Stimulated activated CD4-positive, alpha-beta T cell treated with anti-CD3 and anti-CD28 coated beads, Interleukin-4, amount 100 ng/mL, for 4 hours (primary cell): ENCODE data around the gene PLCB4.
"Not testable (repeated sequence)": the region's sequence is repeated elsewhere in the genome, so short reads cannot be mapped to it uniquely, and the experiment has no call there.

ENCODE experiments used
- DNase-seq, 2 experiments: peaks; one replicate each; pipeline ENCODE4 v3.0.0-alpha.2; 2020

The PLCB4 gene

DNA sequence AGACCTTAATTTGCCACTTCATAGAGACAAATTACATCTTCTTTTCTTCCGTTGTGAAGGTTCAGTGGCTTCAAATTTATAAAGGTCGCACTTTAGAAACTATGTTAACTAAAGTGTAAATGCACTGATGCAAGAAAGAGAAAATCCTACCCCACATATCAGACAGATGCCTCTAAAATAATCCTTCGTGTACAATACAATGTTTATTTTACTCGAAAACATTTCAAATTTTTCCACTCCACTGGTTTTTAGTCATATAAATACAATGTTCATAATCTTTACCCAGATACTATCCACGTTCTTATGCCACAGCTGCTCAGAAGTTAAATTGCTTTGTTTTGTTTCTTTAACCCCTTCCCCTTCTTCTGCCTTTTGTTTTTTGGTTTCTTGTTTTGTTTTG, 305.2 kb downstream of the PLCB4 start:
- DNase-seq: no peak

DNA sequence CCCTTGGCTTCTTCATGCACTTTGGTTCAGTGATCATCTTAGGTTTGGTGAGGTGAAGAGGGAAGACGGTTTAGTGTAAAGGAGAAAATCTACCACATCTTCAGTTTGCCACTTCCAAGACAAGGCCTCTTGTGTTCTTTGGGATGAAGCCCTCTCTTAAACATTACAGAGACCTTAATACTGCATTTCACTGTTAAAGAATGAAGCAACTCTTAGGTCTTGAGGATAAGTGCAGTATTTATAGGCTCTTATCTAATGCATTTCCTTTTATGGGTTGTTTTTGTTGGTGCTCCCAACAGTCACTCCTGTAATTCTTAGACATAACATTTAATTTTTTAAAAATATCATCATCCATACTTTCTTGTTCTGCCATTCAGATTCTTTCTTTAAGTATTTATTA, 305.6 kb downstream of the PLCB4 start:
- DNase-seq: no peak

DNA sequence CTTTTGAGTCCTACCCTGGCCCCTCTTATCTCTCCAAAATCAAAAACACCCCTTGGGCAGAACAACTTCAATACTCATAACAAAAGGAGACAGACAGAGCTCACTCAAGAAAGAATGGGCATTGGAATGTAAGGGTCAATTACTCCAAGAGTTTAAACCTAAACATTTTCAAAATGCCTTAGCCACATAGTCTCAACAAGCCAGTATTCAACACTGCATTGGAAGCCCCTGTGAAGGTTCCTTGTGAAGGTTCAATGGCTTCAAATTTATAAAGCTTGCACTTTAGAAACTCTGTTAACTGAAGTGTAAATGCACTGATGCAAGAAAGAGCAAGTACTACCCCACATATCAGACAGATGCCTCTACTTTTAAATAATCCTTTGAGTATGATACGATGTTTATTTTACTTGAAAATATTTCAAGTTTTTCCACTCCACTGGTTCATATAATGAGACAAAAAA, 306.4 kb downstream of the PLCB4 start:
- no peak for DNase-seq

DNA sequence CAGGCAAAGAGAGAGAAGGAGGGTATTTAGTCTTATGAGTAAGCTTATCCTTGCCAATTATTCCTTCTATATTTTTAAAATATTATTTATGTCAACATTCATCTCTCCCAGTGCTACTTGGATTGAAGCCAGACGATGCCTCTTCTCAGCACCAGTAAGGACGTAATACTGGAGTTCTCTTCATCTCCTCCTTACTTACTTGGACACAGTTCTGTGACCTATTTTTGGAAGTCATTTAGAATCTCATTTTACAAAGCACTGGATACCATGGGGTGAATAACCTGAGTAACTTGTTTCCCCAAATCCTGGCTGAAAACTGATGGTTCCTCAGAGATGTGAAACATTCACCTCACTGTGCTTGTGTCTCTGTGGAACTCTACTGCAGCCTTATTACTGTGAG, 308.1 kb downstream of the PLCB4 start:
- no peak for DNase-seq

DNA sequence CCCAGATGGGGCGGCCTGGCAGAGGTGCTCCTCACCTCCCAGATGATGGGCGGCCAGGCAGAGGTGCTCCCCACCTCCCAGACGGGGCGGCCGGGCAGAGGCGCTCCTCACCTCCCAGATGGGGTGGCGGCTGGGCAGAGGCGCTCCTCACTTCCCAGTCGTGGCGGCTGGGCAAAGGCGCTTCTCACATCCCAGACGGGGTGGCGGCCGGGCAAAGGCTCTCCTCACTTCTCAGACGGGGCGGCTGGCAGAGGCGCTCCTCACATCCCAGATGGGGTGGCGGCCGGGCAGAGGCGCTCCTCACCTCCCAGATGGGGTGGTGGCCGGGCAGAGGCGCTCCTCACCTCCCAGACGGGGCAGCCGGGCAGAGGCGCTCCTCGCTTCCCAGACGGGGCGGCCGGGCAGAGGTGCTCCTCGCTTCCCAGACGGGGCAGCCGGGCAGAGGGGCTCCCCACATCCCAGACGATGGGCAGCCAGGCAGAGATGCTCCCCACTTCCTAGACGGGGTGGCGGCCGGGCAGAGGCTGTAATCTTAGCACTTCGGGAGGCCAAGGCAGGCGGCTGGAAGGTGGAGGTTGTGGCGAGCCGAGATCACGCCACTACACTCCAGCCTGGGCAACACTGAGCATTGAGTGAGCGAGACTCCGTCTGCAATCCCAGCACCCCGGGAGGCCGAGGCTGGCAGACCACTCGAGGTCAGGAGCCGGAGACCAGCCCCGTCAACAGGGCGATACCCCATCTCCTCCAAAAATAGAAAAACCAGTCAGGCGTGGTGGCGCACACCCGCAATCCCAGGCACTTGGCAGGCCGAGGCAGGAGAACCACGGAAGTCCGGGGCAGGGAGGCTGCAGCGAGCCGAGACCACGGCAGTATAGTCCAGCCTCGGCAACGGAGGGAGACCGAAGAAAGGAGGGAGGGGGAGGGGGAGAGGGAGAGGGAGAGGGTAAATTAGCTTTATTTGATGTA, 316.7 kb downstream of the PLCB4 start:
- not testable (repeated sequence) for DNase-seq

DNA sequence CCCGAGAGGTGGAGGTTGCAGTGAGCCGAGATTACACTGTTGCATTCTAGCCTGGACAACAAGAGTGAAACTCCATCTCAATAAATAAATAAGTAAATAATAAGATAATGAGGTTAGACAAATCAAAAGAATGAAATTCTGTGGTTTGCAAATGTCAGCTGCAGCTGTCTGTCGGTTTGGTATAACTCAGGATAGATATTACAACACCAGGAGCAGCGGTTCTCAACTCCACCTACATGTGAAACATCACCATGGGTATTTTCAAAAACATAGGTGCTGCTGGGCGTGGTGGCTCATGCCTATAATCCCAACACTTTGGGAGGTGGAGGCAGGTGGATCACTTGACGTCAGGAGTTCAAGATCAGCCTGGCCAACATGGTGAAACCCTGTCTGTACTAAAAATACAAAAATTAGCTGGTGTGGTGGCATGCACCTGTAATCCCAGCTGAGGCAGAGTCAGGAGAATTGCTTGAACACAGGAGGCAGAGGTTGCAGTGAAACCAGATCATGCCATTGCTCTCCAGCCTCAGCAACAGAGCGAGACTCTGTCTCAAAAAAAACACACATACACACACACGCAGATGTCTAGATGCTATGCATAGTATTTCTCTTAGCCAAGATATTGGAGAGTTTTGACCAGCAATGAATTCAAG, 319.4 kb downstream of the PLCB4 start:
- DNase-seq: no peak

DNA sequence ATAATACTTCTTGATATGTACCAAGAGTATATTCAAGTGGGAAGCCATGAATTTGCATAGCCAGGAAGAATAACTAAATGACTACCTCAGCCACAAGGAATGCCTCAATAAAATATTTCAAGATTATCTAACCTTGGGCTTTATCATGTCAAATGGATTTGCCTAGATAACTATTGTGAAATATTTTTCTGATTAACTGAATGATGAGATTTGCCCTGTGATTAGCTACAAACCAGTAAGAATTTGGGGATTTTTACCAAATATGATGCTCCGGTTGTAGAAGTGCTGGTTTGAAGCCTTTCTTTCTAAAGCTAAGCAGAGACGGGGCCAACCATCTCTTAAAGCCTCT, 319.9 kb downstream of the PLCB4 start:
- no peak for DNase-seq

DNA sequence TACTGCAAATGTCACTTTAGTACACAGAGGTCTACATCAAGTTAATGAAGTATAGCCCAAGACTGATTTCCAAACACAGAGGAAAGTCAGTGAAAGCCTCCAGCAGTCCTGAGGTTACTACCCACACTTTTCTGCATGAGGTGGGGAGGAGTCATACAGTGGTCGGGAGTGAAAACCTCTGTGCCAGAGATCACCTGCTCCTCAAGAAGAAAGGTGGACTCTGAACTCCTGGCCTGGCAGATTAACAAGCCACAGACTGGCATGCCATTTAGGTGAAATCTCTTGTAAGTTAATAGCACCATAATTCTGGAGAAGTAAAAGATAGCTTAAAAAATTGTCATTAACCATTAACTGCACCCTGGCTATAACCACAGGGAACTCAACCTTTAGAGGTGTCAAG, 320.5 kb downstream of the PLCB4 start:
- no peak for DNase-seq

DNA sequence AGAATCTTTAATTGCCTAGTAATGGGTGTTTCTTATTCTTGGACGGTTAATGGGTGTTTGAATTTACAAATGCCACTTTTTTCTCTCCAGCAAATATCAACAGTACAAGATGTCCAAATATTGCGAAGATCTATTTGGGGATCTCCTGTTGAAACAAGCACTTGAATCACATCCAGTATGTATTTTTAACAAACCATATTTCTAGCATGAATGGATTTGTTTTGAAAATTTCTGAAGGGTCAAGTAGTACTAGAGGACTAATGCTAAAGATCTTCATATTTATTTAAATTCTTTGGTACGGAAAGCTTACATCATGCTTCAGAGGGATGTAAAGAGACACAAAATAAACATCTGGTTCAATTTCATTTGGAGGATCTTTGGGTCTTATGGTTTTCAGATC, 321.6 kb downstream of the PLCB4 start:
- DNase-seq: no peak

DNA sequence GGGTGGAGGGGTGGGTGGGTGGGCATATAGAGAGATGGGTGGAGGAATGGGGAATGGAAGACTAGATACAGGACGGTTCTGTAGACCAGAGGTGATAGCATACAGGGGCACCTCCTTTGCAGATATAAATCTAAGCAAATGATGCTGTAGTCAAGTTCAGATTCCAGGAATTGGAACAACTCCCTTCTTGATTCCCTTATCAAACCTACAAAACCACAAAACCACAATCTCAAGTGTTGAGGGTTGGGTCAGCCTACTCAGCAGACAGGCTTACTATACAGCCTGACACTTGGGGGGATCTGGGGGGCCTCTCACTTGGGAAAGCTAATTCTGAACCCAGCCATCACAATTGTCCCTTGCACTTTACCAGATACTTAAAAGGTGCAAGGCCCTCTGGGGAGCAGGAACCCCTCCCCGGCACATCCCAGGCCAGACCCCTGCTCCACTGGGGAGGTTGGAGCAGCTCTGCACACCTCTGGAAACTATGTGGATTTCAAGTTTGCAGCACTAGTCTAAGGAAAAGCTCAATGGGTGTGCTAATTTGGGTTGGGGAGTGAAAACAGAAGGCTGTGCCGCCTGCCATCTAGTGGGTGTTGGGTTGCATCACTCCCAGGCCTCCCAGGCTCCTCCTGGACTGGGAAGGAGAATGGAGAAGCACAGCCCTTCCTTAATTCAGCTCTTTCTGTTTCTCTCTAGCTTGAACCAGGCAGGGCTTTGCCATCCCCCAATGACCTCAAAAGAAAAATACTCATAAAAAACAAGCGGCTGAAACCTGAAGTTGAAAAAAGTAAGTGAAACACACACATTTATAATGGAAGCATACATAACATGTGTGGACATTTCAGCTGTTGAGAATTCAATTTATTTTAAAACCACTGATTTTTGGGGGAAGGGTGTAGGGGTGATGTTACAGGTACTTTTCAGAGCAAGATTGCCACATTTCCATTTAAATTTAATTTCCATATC, 324.3 kb downstream of the PLCB4 start:
- DNase-seq: no peak

DNA sequence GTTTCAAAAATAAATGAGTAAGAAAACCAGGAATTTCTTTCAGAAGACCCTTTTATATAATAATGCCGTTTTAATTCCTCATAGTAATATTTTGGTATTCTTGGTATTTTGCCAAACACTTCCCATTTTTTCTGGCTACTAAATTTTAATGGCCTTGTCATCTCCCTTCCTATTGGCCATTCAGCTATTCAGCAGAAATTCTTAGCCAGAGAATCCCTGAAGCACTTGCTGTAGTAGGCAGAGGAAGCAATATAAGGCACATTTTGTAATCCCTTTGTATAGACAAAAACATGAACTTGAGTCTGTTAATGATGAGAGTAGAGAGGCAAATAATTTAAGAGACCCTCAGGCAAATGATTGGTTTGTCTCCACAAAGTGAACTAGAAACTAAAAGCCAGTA, 327.1 kb downstream of the PLCB4 start:
- no peak for DNase-seq

DNA sequence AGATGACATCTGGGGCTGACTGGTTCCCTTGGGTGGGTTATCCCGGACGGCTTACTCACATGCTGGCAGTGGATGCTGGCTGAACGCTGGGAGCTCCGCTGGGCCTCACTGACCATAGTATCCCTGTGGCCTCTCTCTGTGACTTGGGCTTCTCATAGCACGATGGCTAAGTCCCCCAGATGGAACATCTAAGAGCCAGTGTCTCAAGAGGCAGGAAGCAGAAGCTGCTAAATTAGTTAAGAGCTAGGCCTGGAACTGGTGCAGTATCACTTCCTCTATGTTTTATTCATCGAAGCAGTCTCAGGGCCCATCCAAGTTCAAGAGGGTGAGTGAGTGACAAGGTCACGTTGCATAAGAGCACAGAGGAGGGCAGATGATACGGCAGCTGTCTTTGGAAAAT, 329.0 kb downstream of the PLCB4 start:
- no peak for DNase-seq

DNA sequence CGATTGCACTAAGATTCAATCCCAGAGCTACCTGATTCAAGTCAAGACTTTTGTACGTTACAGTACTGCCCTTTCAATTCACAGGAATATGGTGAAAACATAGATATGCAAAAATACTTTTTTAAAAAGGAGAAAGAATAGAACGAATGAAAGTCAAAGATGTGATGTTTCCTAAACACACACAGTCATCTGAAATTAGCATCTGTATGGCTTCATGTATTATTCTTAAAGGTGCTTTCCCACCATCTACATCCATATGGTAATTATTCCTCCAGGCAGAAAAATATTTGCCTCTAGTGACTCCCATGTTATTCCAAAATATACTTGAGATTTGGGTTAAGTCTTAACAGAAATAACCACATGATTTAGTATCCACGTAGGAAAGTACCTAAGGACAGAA, 330.0 kb downstream of the PLCB4 start:
- DNase-seq: no peak

DNA sequence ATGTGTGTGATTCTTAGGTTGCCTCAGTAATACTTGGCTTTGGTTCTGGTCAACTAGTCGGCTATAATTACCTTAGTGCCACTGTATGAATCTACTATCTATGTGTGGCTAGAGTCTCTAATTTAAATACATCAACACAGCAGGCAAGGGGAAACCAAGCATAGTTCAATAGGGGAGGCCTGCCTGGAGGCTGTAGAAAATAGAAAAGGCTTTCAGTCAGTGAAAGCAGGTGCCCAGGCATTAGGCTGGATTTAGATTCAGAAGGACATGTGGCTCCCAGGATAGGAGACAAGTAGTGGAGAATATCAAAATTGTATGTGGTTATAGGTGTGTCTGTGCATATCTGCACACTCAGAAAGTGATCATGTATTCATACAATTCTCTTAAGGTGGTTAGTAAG, 330.4 kb downstream of the PLCB4 start:
- no peak for DNase-seq

DNA sequence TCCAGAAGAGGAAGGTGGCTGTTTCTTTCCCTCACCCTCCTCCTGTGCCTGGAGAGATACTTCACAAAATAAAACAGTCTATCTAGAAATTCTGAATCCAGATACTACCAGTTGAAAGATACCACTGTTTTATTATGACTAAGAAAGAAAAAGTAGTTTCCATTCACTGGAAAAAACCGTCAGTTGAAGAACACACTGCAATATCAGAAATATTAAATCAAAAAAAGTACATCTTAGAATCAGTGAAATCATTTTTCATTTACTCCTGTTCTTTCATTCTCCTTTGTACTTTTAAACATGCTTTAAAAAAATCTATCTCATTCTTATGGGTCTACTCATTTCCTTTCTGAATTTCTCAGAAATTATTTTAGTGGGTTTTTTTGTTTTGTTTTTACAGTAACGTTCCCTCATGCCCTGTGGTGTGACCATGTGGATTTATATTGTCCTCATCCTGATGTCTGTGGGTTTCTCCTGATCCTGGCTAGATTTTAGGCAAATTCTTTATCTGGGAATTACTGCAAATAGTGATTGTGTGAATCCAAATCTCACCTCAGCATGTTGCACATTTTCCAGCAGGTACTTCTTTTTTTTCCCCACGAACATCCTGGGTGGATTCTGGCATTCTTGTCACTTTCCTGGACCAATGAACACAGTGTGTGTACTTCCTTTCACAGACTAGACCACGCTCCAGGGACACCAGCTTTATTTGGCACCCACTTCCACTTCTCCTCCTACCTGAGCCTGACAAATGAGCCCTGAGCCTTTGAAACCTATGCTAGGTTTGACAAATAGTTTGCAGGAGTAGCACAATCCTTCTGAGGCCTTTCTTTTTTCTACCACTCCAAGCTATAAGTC, 331.5 kb downstream of the PLCB4 start:
- DNase-seq: no peak

DNA sequence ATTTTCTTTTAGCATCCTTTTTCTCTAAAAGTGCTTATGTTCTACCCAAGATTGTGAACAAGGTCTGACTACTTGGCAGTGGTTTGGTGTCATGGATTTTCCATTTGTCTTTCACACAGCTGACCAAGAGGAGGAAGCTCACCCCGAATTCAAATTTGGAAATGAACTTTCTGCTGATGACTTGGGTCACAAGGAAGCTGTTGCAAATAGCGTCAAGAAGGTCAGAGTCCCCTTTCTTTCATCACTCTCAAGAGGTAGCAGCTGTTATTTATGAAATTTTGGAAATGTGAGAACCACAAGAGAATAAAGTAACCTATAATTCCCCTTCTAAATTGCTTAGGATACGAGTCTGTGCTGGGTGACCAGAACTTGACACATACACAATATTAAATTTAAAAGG, 332.5 kb downstream of the PLCB4 start:
- DNase-seq: no peak

DNA sequence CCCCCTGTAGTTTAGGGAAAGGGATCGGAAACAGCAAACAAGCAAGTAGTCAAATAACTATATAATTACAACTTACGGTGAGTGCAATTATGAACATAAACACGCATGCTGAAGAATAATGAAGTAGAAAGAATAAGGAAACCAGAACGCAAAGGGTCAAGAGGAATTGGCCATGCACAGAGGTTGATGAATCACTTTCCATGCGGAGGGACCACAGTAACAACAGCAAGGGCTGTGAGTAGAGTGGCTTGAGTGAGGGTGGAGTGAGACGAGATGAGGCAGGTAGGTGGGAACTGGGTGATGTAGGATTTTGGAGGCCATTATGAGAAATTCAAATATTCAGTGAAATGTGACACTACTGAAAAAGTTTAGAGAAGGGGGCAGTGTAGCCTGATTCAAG, 333.3 kb downstream of the PLCB4 start:
- no peak for DNase-seq

DNA sequence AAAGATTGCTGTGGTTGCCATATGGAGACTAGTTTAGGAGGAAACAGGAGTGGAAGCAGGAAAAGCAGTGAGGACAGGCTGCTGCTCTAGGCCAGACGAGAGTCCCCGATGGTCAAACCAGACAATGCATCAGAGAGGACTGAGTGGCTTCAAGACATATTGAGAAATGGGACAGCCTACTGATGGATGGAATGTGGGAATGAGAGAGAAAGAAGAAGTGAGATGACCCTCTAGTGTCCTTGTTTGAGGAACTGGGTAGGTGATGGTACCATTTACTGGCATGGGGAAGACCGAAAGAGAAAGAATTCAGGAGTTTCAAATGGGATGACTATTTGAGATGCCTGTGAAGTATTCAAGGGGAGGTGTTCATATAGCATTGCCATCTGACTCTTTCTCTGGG, 333.7 kb downstream of the PLCB4 start:
- no peak for DNase-seq

DNA sequence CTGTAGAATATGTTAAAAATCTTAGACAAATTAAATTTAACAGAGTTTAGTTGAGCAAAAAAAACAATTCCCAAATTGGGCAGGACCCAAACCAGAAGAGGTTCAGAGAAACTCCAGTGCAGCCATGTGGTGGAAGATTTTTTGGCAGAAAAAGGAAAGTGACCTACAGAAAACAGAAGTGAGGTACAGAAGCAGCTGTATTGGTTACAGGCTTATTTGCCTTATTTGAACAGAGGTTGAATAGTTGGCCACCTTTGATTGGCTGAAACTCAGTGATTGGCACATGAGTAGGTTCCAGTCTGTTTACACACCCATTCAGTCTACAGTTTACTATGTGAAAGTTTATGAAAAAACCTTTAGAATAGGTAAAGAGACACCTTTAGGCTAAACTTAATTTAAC, 334.6 kb downstream of the PLCB4 start:
- DNase-seq: no peak

DNA sequence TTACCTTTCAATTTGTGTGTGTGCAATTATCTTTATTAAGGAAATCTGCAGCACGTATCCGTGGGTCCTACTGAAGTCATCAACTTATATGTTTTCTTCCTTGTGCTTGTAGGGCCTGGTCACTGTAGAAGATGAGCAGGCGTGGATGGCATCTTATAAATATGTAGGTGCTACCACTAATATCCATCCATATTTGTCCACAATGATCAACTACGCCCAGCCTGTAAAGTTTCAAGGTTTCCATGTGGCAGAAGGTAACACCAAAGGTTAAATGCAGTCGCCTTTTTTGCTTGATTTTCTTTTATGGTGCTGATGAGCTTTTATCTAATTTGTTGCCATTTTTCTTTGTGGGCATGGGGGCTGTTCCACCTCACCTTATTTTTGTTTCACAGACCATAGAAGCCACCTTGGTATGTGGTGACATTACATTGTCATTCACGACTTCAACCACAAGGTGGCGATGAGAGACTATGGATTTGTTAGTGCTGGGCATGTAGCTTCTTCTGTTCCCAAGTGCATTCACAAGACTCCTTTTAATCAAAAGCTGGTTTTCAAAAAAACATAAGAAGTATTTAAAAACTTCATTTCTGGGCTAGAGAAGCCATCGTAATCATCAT, 339.0 kb downstream of the PLCB4 start:
- DNase-seq: peak in 1 of 2 experiments; percentile 12

DNA sequence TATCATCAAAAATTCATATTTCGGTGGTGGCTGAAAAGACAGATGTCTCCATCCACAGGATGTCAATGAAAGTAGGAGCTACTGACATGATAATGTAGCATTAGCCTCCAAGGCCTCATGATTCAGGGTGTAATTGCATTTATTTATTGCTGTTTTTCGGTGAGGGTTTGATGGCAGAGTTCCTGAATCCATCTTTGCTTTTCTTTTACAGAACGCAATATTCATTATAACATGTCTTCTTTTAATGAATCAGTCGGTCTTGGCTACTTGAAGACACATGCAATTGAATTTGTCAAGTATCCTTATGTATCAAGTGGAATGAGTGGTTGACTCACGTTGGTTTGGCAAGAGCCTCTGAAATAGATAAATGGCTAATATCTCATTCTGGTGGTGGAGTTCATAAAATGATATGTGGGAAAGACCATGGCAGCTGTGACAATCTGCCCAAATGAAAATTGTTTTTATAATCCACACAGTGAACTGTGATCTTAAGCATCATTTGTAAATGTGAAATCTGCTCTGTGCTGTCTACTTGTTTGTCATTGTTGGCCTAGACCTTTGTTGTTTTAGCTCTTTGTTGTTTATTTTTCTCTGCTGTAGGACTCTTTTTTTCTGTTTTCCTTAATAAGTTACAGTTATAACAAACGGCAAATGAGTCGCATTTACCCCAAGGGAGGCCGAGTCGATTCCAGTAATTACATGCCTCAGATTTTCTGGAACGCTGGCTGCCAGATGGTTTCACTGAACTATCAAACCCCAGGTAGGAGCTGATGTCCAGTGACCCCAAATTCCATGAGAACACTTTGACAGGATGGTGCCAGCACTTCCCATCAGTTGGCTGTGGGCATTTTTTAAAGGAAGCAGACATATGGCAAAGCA, 339.8 kb downstream of the PLCB4 start:
- DNase-seq: no peak
